Hair follicular keratinocyte (primary cell): ENCODE measurements around the gene HIPK1. TPM values are rescaled to one million over a fixed set of nuclear protein-coding genes. Genes with fewer than 3 reads are reported as not detected.

Experiments
- total RNA-seq: library from RNA; depleted of rRNA; stranded (reverse); fragments of >200 nt; gene quantifications from 2 replicates; pipeline ENCODE4 v1.2.3, GENCODE V29; 2015

HIPK1 gene
- total RNA-seq = 14.2 and 15.1 TPM in 2 replicates

DNA sequence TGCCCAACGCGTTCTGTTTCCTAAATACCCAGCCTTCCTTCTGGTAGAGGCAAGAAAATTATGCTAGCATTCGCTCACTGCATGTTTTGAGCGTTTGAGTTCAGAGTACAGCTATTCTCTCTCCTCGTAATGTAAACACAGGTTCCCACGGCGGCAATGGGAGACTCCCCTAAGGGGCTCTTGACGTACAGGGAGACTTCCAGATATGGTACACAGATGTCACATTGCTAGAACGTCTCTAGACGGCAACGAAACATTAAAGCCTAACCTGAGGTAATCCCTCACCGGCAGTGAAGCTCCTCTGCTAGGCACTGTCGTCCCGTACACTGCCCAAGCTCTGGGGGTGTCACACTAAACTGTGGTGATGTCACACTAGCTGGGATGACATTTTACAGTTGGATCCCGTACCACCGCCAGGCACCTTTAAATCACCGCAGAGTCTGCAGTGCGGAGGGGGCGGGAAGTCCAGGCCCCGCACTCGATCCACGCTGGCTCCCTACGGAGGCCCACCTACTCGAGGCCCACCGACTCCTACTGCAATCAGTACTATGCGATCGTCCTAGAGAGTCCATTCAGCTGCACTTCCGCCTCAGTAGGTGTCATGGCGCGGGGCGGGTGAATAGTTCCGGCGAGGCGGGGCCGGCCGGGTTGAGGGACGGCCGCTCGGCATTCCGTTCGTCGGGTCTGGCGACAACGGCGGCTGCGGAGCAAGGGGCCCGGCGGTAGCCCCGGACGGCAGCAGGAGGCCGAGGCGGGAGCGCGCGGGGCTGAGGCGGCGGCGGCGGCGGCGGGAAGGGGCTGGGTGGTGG, at the start of gene HIPK1:
HIPK1 (plus strand) TSS at position 384 of the 809 bp plus-strand sequence.

DNA sequence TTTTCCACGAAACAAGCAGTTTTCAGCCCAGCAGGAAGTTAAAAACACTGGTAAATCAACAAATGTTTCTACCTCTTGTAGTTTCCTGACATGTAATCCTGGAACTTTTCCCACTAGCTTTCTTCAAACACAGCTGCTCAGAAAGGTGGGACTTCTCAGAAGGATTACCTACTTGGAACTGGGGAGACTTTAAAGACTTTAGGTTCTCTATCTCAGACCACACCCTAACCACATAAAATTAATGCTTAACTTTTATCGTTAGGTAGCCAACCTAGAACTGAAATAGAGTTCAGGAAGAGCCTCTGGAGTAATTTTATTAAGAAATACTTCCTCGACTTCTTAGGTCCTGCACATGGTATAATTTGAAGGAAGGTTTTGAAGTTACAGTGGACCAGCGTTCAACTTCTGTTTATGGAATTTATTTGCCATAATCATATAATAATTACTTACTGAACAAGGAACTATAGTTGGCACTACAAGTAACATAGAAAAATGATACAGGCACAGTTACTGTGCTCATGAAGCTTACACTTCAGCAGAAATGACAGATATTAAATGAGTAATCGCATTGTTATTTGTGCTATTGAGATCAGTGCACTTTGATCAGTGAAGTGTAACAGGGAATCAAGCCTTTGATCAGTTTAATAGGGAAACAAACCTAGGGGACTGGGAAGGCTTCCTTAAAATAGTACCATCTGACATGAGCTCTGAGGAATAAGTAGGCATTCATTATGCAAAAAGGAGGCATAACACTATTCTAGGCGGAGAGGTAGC, 41.5 kb upstream of the HIPK1 start, which contains the start of gene BCL2L15:
BCL2L15 (minus strand) TSS at position 180 of the 774 bp plus-strand sequence. CDS start 206 bp downstream, outside the sequence.

DNA sequence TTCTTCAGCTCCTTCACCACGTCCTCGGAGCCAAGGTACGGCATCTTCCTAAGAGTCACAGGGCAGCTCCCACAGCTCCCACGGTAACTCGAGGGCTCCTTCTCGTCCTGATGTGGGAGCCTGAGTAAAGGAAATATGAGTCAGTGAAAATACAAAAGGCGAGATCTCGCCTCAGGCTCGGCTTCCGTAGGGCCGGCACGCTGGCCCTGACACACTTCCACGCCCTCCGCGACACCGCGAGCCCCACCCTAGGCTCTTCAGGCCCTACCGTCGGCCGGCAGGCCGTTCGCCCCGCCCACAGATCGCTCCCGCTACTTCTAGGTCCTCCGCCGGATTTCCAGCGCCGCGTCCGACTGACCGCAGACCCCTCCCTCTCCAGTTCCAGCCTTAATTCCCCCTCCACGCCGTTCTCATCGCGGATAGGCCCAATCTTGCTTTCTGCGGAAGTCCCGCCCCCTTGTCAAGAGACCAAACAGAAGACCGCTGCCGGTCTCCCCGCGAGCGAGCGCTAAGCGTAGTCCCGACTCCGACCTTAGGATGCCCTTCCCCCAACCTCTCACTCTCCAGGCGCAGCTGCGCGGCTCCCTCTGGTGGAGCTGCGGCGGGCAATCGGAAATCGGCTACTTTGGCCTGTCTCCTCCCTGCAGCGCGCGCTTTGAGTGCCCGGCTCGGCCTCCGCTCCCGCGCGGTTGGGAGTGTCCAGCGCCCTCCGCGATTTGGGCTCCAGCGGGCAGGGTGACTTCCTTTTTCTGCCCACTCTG, 24.3 kb upstream of the HIPK1 start, which contains the start of the genes AP4B1 and DCLRE1B:
AP4B1 (minus strand) TSS at position 126 of the 761 bp plus-strand sequence; CDS start at position 44, 82 bp downstream.
DCLRE1B (plus strand) TSS at position 653 of the 761 bp plus-strand sequence. CDS start 261 bp downstream, outside the sequence.

DNA sequence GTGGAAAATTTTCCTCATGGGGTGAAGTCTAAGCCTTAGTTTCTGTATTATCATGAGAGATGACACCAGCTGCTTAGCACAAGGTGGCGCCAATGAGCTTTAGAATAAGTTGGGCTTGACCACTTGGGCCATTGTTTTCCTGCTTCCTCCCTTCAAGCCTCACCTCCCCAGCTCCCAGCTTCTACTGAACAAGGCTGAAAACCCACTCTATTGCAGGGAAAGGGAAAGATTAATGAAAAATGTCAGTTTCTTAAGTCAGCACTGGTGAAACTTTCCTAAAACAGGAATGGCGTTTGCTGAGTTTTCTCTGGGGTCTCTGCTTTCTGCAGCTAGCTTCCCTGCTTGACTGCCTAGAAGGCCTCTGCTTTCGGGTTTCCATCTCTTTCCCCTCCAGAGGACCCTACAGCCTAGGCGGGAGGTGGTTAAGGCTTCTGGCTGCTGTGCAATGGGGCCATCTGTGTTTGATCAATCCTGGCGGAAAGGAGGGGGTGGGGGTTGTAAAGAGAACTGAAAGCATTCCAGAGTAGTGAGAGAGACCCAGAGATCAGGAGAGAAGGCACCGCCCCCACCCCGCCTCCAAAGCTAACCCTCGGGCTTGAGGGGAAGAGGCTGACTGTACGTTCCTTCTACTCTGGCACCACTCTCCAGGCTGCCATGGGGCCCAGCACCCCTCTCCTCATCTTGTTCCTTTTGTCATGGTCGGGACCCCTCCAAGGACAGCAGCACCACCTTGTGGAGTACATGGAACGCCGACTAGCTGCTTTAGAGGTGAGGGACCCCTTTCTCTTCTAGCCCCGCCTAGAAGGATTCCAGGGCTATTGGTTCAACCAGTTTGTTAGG, 50.0 kb downstream of the HIPK1 start, which contains the start of gene OLFML3:
OLFML3 (plus strand) TSS at position 612 of the 840 bp plus-strand sequence; CDS start at position 655, 43 bp downstream.

Other genes starting within 250 kb of the HIPK1 start
- 7.9 and 10.6 TPM in 2 replicates for gene PHTF1, start 169.8 kb upstream of the HIPK1 start, total RNA-seq
- 9.0 and 9.5 TPM in 2 replicates for gene RSBN1, start 116.8 kb upstream of the HIPK1 start, total RNA-seq
- 0.23 and 0.39 TPM in 2 replicates for gene PTPN22, start 57.6 kb upstream of the HIPK1 start, total RNA-seq
- not detected in 2 replicates for gene BCL2L15, start 41.7 kb upstream of the HIPK1 start, total RNA-seq
- gene AP4B1, start 24.5 kb upstream of the HIPK1 start, total RNA-seq = 13.5 and 17.2 TPM in 2 replicates
- 6.1 and 10.6 TPM in 2 replicates for gene DCLRE1B, start 24.0 kb upstream of the HIPK1 start, total RNA-seq
- gene OLFML3, start 50.1 kb downstream of the HIPK1 start, total RNA-seq = 0.31 and 1.4 TPM in 2 replicates
- not detected in 2 replicates for gene SYT6, start 224.5 kb downstream of the HIPK1 start, total RNA-seq